Smooth muscle cell of the brain vasculature (primary cell): ENCODE measurements around the gene LMBR1.
"Not testable (repeated sequence)": the region's sequence is repeated elsewhere in the genome, so short reads cannot be mapped to it uniquely, and the experiment has no call there.

Source experiments
- DNase-seq: peaks from one replicate; pipeline ENCODE4 v3.0.0-alpha.2; 2012; ENCODE audit warnings: low read depth, low spot score

LMBR1 gene

GRCh38 chr7:156697283-156697682 lies 195.7 kb downstream of the LMBR1 start:
- DNase-seq: not testable (repeated sequence)

GRCh38 chr7:156693627-156694026 lies 199.4 kb downstream of the LMBR1 start:
- no peak for DNase-seq

- no peak for DNase-seq
Measured at GRCh38 chr7:156692849-156693248, 200.1 kb downstream of the LMBR1 start.

GRCh38 chr7:156691764-156692163 lies 201.2 kb downstream of the LMBR1 start:
- DNase-seq: no peak

DNA sequence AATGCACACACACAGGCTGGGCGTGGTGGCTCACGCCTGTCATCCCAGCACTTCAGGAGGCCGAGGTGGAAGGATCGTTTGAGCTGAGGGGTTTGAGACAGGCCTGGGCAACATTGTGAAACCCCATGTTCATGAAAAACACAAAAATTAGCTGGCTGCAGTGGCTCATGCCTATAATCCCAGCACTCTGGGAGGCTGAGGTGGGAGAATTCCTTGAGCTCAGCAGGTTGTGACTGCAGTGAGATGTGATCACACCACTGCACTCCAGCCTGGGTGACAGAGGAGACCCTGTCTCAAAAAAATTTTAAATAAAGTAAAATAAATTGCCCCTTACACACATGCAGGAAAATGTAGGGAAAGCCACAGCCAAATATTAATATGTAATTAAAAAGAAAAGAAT lies 208.3 kb downstream of the LMBR1 start:
- no peak for DNase-seq

DNA sequence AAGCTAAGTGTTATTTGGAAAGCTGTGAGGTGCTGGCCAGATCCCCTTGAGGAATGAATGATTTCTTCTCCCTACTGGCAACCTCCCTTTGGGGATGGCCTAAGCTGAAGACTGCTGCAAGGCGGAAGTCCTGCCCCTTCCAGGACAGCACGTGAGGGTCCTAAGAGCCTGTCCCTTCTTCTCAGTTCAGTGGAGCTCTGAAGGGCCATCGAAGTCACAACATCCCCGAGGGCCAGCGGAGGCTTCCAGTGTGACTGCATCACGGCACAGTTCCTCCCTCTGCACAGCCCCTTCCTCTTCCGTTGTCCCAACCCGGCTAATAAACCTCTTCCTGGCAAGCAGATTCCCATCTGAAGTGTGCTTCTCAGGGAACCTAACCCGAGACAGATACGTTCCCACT lies 208.7 kb downstream of the LMBR1 start:
- DNase-seq: no peak

DNA sequence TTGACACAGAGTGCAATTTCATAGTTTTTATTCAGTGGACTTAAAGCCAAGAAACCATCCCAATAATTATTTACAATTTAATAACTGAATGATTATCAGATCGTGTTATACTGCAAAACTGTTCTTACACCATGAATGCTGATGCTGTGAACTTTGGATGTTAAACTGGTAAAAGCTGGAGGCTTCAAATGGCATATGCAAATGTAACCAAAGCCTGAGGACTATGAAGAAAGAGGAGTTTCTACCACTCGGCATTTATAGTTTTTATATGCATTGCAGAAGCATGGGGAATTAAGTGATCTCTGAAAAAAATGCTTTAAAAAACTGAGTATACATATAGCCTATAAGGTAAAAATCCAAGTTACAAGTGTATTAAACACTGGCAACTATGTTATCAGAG lies 210.1 kb downstream of the LMBR1 start:
- DNase-seq: no peak

DNA sequence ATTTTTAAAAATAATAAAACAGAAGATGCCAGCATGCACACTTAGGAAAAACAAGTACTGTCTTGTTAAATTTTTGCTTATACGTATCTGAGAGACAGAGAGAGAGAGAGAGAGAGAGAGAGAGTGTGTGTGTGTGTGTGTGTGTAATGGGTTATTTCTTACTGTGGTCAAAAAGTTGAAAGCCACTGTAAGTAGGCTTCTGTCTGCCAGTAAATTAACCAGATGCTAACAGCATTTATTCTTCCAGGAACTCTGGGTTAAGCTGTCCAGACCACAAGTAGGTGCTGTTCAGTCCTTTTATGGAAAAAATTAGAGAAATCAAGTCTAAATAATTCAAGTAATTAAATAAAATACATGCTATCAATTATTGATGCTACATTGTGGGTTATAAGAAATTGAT lies 212.7 kb downstream of the LMBR1 start:
- DNase-seq: no peak

GRCh38 chr7:156677374-156678054 lies 215.5 kb downstream of the LMBR1 start:
- DNase-seq: no peak

- DNase-seq: no peak
Measured at GRCh38 chr7:156676263-156676662, 216.7 kb downstream of the LMBR1 start.

DNA sequence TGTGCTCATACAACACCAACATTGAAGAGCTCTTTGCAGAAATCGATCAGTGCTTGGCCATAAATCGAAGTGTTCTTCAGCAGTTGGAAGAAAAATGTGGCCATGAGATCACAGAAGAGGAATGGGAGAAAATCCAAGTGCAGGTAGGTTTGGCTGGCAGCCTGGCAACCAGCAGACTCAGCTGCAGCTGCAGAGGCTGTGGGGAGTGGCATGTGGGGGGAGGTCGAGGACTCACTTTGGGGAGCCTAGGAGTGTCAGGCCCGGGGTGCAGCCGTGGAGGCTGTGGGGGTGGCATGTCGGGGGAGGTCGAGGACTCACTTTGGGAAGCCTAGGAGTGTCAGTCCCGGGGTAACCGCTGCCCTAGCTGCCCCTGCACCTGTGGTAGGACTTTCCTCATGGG lies 217.3 kb downstream of the LMBR1 start:
- no peak for DNase-seq

DNA sequence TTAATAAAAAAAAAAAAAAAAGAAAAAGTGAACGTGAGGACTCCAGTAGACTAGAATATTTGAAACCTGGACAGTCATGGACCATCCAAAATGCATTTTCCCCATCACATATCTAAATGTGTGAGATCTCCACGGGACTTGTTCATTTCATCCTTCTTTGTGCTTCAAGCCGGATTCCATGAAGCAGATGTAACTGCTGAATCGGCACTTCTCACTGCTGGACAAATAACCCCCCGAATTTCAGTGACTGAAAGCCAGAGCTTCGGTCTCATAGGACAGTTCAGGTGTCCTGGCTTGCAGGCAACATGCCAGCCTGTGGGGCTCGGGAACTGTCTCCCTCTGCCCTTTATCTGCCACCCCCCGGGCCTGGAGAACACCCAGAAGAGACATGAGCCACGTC lies 219.1 kb downstream of the LMBR1 start:
- no peak for DNase-seq

- DNase-seq: no peak
Measured at GRCh38 chr7:156673454-156673853, 219.5 kb downstream of the LMBR1 start.

DNA sequence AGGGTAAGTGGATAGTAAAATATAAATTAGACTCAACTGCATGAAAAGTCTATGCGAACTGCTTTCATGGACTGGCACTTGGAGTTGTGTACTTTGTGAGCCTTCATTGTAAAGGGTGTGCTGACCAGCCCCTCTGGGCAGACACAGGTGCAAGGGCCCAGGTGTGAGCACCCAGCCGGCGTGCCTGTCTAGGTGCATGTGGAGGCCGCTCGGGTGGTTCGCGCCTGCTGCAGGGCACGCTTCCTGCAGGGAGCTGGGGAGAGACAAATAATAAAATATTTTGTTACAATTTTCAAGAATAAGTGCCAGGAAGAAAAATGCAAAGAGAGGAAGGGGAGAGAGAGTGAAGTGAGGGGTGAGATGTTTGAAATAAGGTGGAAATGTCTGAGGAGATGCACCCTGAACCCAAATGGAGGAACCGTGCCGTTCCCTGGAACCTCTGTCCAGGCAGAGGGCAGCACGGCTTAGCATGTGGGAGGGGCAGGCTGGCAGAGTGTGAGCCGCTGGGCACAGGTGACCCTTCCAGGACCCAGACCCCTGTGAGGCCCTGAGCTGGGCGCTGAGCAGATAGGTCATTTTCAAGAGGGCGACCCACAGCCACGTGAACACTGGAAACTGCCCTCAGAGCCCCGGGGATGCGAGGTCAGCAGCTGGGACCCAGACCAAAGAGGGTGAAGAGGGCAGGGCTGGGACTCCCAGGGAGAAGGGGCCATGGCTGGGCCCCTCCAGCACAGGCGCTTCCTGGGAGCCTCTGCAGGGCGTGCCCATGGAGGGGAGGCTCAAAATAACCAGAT lies 223.8 kb downstream of the LMBR1 start:
- DNase-seq: no peak

DNA sequence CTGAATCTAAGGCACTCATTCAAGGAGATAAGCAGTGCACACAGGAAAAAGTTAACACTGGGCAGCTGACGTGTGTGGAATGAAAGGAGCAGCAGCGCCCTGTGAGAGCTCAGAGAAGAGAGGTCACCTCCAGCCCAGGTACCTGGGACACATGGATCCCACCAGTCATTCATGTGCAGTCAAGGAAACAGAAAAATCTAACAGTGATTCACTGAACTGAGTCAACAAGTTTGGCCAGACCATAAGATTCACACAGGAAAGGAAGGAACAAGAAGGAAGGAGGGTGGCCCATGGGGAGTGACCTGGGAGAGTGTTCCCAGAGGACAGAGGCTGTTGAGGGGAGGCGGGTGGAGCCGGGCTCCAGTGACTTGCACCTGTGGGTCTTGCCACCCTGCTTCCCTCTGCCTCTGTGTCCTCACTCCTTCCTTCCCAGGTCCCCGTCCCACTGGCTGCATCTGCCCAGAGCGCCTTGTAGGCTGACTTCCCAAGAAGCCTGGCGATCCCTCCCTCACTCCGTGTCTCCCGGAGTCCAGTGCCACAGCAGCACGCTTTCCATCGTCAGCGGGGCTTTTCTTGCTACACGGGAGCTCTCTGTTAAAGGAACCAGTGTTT lies 224.7 kb downstream of the LMBR1 start:
- DNase-seq: no peak

GRCh38 chr7:156667110-156667426 lies 225.9 kb downstream of the LMBR1 start:
- DNase-seq: no peak

- no peak for DNase-seq
Measured at GRCh38 chr7:156666368-156667109, 226.4 kb downstream of the LMBR1 start.

- no peak for DNase-seq
Measured at GRCh38 chr7:156665101-156665500, 227.9 kb downstream of the LMBR1 start.

DNA sequence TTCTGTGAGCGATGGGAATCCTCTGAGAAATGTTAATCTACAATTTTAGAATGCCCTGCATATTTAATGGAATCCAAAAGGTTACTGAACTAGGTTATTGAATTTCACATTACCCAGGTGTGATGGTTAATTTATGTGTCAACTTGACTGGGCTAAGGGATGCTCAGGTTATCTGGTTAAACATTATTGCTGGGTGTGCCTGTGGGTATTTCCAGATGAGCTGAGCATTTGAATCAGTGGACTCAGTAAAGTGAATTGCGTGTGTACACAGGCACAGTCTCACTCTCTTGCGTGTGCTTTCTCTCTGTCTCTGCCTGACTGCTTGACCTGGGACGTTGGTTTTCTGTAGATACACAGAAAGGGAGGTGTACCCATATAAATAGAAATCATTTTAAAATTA lies 230.7 kb downstream of the LMBR1 start:
- DNase-seq: no peak

GRCh38 chr7:156661637-156662036 lies 231.3 kb downstream of the LMBR1 start:
- DNase-seq: no peak

DNA sequence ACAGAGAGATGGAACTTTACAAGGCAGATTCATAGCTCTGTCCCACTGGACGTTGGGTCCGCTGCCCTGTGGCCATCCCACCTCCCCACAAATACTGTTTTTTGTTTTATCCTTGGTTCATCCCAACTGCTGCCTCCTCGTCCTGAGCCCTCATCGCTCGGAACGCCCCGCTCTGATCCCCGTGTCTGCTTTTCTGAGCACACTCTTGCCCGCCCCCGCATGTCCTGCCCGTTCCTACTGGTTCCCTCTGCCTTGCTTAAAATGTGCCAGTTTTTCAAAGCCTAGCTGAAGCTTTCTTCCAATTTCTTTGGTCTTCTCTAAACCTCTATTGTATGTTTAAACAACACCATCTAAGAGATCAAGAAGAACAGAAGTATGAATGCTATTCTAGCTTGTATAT lies 233.0 kb downstream of the LMBR1 start:
- no peak for DNase-seq

GRCh38 chr7:156659203-156659602 lies 233.8 kb downstream of the LMBR1 start:
- no peak for DNase-seq
